ENCODE results near the gene CACNA2D3.
"Not testable (repeated sequence)": the region's sequence is repeated elsewhere in the genome, so short reads cannot be mapped to it uniquely, and the experiment has no call there.

The CACNA2D3 gene

DNA sequence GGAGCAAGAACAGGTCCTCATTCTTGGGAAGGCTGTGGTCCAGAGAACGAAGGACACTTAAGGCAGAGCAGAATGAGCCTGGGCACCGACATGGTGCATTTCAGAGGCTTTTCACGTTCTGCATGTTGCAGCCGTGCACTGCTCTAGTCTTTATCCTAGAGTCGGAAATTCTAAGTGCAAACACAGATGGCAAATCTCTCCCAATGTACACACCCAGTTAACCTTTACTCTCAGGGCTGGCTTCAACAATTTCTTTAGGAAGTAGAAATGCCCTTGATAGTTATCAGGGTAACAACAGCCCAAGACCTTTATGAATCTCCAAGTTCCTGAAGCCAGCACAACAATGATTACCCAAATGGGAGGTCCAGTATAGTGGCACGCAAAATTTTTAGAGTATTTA lies 844.6 kb downstream of the CACNA2D3 start:
- DNase-seq (ENCODE audit: low spot score): no peak

DNA sequence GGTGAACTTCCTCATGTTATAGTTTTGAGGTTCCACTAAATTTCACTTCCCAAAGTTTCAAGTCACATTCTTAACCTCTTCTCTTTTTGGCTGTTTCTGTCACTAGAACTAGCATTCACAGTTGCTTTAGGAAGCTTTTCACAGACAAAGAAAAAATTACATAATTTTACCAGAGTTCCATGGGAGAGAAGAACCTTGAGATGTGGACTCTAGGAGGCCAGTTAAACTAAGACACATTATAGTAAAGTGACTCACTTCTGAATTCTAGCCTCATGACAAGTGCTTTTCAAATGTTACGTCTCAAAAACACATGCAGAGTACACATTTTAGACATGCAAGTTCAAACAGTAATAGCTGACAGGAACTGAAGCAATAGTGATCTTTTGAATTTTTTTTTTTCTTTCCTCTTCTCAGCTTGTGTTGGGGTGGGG lies 845.4 kb downstream of the CACNA2D3 start:
- peak; percentile 31 for DNase-seq (ENCODE audit: low spot score)

- DNase-seq (ENCODE audit: low spot score): no peak
These were observed 846.3 kb downstream of the CACNA2D3 start for GRCh38 chr3:54968546-54969172.

- DNase-seq (ENCODE audit: low spot score): no peak
These were observed 847.3 kb downstream of the CACNA2D3 start for GRCh38 chr3:54969652-54970051.

- peak; percentile 53 for DNase-seq (ENCODE audit: low spot score)
These were observed 848.5 kb downstream of the CACNA2D3 start for GRCh38 chr3:54970895-54971294.

DNA sequence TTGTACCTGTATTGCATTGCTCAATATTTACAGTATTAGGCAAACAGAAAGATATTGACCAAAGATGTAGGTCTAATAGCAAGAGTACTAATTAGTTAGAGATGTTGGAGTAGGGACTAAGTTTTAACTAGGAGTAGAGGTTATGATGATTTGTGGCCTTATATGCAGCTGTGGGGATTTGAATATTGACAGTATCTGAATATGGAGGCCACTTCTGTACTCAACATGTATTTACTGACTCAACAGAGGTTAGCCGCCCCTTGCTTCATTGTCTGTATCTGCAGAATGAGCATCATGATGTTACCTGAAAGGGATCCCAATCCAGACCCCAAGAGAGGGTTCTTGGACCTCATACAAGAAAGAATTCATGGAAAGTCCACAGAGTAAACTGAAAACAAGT lies 855.1 kb downstream of the CACNA2D3 start:
- DNase-seq (ENCODE audit: low spot score): no peak

GRCh38 chr3:54977946-54978345 lies 855.6 kb downstream of the CACNA2D3 start:
- DNase-seq (ENCODE audit: low spot score): not testable (repeated sequence)

DNA sequence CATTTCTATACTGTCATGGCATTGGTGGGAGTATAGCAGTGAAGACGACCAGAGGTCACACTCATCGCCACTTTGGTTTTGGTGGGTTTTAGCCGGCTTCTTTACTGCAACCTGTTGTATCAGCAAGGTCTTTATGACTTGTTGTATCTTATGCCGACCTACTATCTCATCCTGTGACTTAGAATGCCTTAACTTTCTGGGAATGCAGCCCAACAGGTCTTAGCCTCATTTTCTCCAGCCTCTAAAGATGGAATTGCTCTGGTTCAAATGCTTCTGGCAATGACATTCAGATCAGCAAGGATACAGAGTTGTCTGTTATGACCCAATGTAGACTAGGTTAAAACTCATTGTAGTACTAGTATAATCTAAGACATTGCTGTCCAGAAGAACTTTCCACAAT lies 860.5 kb downstream of the CACNA2D3 start:
- DNase-seq (ENCODE audit: low spot score): no peak

DNA sequence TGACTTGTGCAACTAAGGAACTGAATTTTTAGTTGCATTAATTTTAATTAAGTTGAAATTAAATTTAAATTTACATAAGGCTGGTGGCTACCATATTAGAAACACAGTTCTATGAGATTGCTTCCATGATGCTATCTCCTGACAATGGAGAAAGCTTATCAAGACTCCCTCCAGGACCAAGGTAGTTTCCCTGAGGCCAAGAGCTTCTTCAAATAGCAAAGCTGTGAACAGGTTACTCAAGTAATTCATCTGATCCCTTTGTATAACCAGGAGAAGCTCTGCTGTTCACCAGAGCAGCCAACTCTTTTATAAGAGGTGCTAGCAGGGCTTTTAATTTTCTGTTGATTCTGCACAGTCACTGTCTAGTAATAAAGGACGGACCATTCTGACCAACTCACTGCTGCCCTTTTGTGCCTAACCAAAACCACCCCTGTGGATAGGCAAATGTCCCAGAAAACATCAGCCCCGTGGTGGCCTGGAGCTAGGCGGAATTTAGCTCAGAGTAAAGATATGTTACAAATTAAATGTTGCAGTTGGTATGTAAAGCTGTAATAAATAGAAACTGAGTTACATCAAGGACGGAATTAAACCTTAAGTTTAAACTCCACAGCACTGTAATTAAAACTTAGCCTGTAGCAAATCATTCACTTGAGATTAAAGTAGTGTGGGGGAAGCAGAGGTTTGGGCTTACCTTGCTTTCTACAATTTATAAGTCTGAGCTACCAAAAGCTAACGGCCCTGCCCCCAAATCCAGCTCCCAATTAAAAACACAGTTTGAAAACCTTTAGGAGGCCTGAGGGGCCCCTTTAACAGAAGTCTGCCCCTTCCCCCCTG lies 861.1 kb downstream of the CACNA2D3 start:
- no peak for DNase-seq (ENCODE audit: low spot score)

GRCh38 chr3:54985856-54986255 lies 863.5 kb downstream of the CACNA2D3 start:
- no peak for DNase-seq (ENCODE audit: low spot score)

GRCh38 chr3:54986294-54986693 lies 863.9 kb downstream of the CACNA2D3 start:
- no peak for DNase-seq (ENCODE audit: low spot score)

- DNase-seq (ENCODE audit: low spot score): no peak
These were observed 865.4 kb downstream of the CACNA2D3 start for GRCh38 chr3:54987719-54988118.

DNA sequence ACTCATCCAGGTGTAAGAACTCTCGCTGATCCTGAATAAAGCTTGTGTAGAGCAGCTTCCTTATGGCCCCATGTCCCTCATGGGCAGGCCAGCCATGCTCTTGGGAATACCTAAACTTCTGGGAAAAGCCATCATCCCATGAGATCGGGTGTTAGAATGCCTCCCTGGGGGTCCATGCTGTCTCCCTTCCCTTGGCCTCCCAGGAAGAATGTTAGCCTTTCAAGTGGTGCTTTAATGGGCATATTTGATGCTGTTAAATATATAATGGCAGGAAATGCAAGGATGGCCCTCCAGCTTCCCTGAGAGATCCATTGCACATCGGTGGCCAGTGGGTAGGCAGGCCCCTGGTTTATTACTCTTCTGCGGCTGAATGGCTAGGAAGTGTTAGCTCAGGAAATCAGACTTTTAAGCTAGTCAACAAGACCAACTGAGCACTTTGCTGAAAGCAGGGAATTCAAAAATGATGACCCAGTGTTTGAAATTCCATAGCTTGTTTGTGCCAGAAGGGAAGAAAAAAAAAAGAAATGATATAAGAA lies 866.0 kb downstream of the CACNA2D3 start:
- no peak for DNase-seq (ENCODE audit: low spot score)

- DNase-seq (ENCODE audit: low spot score): peak; percentile 54
These were observed 866.7 kb downstream of the CACNA2D3 start for GRCh38 chr3:54988838-54989630.

- no peak for DNase-seq (ENCODE audit: low spot score)
These were observed 871.8 kb downstream of the CACNA2D3 start for GRCh38 chr3:54994111-54994513.

DNA sequence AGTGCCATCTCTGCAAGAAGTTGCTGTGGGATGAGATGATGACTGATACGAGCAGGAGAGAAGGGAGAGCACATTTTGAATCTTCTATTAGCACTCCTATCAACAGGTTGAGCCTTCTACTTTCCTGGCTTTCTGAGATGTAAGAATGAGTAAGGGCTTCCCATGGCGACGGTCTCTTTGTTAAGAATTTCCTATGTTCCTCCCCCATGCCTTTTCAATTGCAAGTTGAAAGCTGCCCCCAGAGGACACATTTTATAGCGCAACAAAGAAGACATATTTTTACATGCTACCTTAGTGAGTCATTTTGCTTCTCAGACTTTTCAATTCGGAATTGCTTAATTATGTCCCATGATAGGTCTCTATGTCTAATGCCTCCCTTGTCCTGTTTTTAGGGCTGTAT lies 876.8 kb downstream of the CACNA2D3 start:
- DNase-seq (ENCODE audit: low spot score): peak; percentile 66

DNA sequence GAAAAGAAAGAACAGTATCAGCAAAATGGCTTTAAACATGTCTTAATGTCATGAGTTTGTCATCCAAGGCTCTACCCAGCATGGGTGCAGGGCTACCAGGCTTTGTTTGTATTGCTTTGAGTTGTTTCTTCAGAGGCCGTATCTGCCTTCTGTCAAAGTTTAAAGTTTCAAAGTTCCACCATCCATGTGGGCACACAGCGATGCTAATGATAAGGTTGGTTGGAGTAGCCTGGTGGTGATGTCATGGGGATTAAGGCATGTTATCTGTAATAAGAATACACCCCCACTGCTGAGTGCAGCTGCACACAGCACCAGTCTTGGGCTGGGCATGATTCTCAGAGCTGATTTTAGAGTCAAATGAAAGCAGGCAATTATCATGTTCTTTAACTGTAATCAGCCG lies 877.5 kb downstream of the CACNA2D3 start:
- DNase-seq (ENCODE audit: low spot score): no peak

DNA sequence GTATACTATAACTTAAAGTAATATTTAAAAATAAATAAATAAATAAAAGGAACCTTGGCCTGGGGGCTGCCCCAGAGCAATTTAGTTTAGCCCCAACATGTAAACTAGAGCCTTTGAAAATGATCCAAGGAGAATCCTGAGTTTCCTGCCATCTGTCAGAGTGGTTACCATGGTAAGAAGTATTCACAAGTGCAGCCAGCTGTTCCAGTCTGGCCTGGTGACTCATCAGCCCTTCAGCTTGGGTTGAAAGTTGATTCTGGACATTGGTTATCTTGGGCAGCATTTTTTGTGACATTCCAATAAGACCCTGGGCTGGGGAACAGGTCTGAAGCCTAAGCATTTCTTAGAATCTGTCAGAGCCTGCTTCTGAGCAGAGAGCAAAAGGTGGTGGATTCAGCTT lies 878.2 kb downstream of the CACNA2D3 start:
- peak; percentile 94 for DNase-seq (ENCODE audit: low spot score)

DNA sequence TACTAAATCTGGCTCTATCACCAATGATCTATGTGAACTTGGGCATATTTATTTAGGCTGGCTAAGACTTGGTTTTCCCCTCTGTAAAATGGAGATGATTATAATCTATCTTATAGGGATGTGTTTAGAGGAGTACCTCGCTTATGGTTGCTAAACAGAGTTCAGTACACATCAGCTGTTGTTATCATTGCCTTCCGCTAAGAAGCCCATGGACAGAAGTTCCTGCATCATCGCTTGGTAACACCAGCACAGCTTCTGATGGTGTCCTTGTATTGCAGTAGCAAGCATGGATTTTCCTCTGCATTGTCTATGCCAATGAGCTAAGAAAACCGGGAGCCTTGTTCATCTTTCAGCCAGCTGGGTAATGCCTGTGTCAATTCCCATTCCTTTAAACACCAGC lies 878.6 kb downstream of the CACNA2D3 start:
- no peak for DNase-seq (ENCODE audit: low spot score)

- no peak for DNase-seq (ENCODE audit: low spot score)
These were observed 880.1 kb downstream of the CACNA2D3 start for GRCh38 chr3:55002416-55002930.

DNA sequence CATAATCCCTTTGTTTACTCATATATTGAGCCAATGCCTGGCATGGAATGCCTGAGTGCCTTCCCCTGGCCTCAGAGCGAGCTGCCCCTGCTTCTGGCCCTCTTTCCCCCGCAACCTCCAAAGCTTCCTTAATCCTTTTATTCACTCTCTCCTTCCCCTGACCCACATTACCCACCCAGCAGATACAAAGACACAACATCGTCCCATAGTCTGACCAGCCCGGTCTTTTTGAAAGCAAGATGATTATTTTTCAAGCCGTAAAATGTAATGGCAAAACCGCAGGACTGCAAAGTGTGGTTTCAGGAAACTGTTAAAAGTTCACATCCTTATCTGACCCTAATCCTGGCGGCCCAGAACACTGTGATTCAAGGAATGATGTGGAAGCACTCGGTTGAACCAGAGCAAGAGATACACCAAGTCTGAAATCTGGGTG lies 883.9 kb downstream of the CACNA2D3 start:
- DNase-seq (ENCODE audit: low spot score): no peak

DNA sequence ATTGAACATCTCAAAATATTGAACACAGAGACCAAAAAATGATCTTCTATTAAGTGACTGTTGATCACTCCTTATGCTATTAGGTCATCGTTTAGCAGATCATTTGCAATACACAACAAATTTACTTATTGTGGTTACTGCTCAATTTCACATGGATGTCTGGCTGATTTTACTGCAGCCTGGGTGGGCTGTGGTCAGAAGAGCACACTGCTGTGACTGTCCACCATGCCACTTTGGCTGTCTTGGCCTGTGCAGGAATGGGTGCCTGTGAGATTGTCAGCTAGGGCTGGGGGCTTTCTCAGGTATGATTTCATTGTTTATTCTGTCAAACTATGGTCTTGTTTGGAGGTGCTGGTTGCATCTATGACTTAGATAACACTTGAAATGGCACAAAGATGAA lies 885.6 kb downstream of the CACNA2D3 start:
- DNase-seq (ENCODE audit: low spot score): no peak
